Measurements from ENCODE around the gene SEL1L3.

SEL1L3 gene

GRCh38 chr4:25799522-25799921 lies 63.3 kb downstream of the SEL1L3 start:
- H3K9me3 ChIP-seq (ENCODE audit: severe bottlenecking) = no peaks in the 10 kb centered on the region
- peaks cover 34% of the 10 kb centered on the region for H3K36me3 ChIP-seq
- DNase-seq = peak; percentile 77
- H3K4me3 ChIP-seq (ENCODE audit: low read depth, low read length) = no peak overlapping the region
- H3K27me3 ChIP-seq (ENCODE audit: insufficient read depth, low read depth, severe bottlenecking) = no peaks in the 10 kb centered on the region
- no peak for TF ChIP-seq CTCF (IDR thresholded peaks at IDR 0.05; ENCODE audit: low read depth, low read length)
- H3K27ac ChIP-seq = peak overlapping the region; percentile 79

GRCh38 chr4:25797136-25797535 lies 65.7 kb downstream of the SEL1L3 start:
- TF ChIP-seq CTCF (IDR thresholded peaks at IDR 0.05; ENCODE audit: low read depth, low read length) = no peak
- Histone ChIP-seq H3K36me3 (peaks cover 35% of the 10 kb centered on the region), H3K9me3 (ENCODE audit: severe bottlenecking) (no peaks in the 10 kb centered on the region), H3K27ac (no peak overlapping the region), H3K4me3 (ENCODE audit: low read depth, low read length) (no peak overlapping the region), H3K27me3 (ENCODE audit: insufficient read depth, low read depth, severe bottlenecking) (no peaks in the 10 kb centered on the region)
- no peak for DNase-seq

- Histone ChIP-seq H3K27me3 (ENCODE audit: insufficient read depth, low read depth, severe bottlenecking) (no peaks in the 10 kb centered on the region), H3K27ac (no peak overlapping the region), H3K9me3 (ENCODE audit: severe bottlenecking) (no peaks in the 10 kb centered on the region), H3K36me3 (peaks cover 23% of the 10 kb centered on the region), H3K4me3 (ENCODE audit: low read depth, low read length) (no peak overlapping the region)
- peak; percentile 29 for DNase-seq
- no peak for TF ChIP-seq CTCF (IDR thresholded peaks at IDR 0.05; ENCODE audit: low read depth, low read length)
Measured at GRCh38 chr4:25795566-25796454, 67.0 kb downstream of the SEL1L3 start.

GRCh38 chr4:25795091-25795490 lies 67.7 kb downstream of the SEL1L3 start:
- TF ChIP-seq CTCF (IDR thresholded peaks at IDR 0.05; ENCODE audit: low read depth, low read length) = no peak
- H3K27me3 ChIP-seq (ENCODE audit: insufficient read depth, low read depth, severe bottlenecking) = no peaks in the 10 kb centered on the region
- H3K27ac ChIP-seq = no peak overlapping the region
- H3K9me3 ChIP-seq (ENCODE audit: severe bottlenecking) = no peaks in the 10 kb centered on the region
- DNase-seq = no peak
- H3K4me3 ChIP-seq (ENCODE audit: low read depth, low read length) = no peak overlapping the region
- H3K36me3 ChIP-seq = peaks cover 25% of the 10 kb centered on the region

GRCh38 chr4:25792876-25793275 lies 69.9 kb downstream of the SEL1L3 start:
- DNase-seq = no peak
- H3K9me3 ChIP-seq (ENCODE audit: severe bottlenecking) = no peaks in the 10 kb centered on the region
- no peaks in the 10 kb centered on the region for H3K27me3 ChIP-seq (ENCODE audit: insufficient read depth, low read depth, severe bottlenecking)
- no peak for TF ChIP-seq CTCF (IDR thresholded peaks at IDR 0.05; ENCODE audit: low read depth, low read length)
- no peak overlapping the region for H3K4me3 ChIP-seq (ENCODE audit: low read depth, low read length)
- peaks cover 21% of the 10 kb centered on the region for H3K36me3 ChIP-seq
- H3K27ac ChIP-seq = no peak overlapping the region

Measured in WERI-Rb-1 (cell line).